ENCODE results near the gene ITPRIP. TPM values are rescaled to one million over a fixed set of nuclear protein-coding genes. Genes with fewer than 3 reads are reported as not detected.
A peak's percentile ranks its signal among the peaks of the same experiment; 100 is the strongest.

Gene ITPRIP
- total RNA-seq, 1 experiment from 2014 or later: 24.8 TPM

DNA sequence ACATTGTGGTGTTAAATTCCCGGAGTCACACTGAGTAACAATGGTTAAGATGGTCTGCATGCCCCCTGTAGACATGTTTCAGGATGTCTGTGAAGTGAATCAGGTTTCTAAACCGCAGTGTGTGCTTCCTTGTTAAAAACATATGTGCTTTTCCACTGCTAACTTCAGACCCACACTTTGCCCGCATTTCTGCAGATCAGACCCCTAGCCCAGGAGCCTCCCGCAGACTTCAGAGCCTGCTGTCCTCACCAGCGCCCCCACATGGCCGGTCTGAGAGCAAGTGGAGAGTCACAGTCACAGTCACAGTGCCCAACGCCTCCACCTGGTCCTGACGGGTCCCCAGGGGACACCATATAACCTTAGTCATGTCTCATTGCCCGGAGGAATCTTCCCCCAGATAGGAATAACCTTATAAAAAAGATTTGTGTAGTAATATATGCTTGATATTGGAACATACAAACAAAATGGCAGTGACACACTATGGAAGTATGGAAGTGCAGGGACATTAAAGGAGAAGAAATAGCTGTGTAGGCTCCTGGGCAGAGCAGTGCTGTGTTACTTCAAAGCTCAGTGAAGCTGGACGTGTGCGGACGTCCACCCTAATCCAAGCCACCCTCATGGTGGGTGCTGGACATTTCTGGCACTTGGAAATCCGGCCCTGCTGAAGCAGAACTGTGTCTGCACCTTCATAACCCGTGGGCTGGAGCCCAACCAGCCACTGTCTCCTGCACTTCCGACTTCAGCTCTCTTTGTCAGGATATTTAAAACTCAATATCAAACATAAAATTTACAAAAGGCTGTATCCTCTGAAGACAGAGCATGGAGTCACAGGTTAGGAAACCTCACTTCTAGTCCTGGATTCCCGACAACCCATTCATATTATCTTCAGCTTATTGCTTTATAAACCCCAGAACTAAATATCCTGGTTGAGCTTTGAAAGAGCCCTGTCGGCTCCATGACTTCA is 40.3 kb downstream of the ITPRIP start:
- CTCF ChIA-PET: interaction anchor here (1.9 kb wide), 1 partner anchor 56 kb away, joined by 5 read pairs; the partner anchor contains the start of gene CFAP58
- H3K36me3 ChIP-seq (ENCODE audit: insufficient read depth, low read length, poor library complexity, severe bottlenecking): no peaks in the 10 kb centered on the region
- no peaks in the 10 kb centered on the region for H3K9me3 ChIP-seq (ENCODE audit: low read depth, low read length, poor library complexity, severe bottlenecking)
- peaks cover 4% of the 10 kb centered on the region for H3K27me3 ChIP-seq (replicated peaks; ENCODE audit: insufficient read depth, low read depth, low read length, poor library complexity)
- no TSS peak for BruUV-seq (replicated peaks)
- H3K4me3 ChIP-seq (ENCODE audit: low read depth, low read length, poor library complexity, severe bottlenecking): no peak overlapping the region
- H3K27ac ChIP-seq (ENCODE audit: low read depth, low read length, poor library complexity, severe bottlenecking): no peak overlapping the region
- TF ChIP-seq, protein P1, sequence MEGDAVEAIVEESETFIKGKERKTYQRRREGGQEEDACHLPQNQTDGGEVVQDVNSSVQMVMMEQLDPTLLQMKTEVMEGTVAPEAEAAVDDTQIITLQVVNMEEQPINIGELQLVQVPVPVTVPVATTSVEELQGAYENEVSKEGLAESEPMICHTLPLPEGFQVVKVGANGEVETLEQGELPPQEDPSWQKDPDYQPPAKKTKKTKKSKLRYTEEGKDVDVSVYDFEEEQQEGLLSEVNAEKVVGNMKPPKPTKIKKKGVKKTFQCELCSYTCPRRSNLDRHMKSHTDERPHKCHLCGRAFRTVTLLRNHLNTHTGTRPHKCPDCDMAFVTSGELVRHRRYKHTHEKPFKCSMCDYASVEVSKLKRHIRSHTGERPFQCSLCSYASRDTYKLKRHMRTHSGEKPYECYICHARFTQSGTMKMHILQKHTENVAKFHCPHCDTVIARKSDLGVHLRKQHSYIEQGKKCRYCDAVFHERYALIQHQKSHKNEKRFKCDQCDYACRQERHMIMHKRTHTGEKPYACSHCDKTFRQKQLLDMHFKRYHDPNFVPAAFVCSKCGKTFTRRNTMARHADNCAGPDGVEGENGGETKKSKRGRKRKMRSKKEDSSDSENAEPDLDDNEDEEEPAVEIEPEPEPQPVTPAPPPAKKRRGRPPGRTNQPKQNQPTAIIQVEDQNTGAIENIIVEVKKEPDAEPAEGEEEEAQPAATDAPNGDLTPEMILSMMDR (conservative IDR thresholded peaks at IDR 0.05; ENCODE audit: low read depth, low read length): peak; percentile 74
- TF ChIP-seq EZH2 (IDR thresholded peaks at IDR 0.05; ENCODE audit: borderline replicate concordance, low read depth, low read length, poor library complexity, severe bottlenecking): no peak
- POLR2A ChIA-PET (ENCODE audit: low non-redundant PET): no interaction called here
- H3K4me1 ChIP-seq (ENCODE audit: insufficient read depth, low read length, poor library complexity, severe bottlenecking): no peaks in the 10 kb centered on the region
- intact Hi-C loops (cut with micrococcal nuclease; ENCODE audit: unreplicated experiment): no loop called here
- peak; percentile 60 for DNase-seq (ENCODE audit: low spot score)

DNA sequence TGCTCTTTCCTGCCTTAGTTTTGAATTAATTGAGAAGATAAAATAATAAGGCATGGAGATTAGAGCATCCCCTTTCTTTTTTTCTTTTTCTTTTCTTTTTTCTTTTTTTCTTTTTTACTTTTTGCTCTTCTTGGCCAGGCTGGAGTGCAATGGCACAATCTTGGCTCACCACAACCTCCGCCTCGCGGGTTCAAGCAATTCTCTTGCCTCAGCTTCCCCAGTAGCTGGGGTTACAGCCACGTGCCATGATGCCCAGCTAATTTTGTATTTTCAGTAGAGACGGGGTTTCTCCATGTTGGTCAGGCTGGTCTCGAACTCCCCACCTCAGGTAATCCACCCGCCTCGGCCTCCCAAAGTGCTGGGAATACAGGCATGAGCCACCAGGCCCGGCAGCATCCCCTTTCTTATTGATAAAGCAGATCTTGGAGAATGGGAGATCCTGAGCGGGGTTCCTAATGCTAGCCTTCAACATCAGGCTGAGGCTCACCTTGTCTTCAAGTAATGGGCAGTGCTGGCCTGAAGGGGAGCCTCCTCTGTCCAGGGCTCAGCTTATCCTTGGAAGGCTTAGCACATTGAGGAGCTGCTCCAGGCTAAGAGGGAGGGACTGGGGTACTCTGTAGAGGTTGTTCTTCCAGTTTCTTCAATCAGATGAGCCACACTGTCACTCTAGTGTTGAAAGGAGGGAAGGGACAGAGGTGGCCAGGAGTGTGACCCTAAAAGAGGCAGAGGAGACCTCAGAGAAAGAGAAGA is 41.4 kb downstream of the ITPRIP start:
- H3K4me3 ChIP-seq (ENCODE audit: low read depth, low read length, poor library complexity, severe bottlenecking): no peak overlapping the region
- DNase-seq (ENCODE audit: low spot score): no peak
- CTCF ChIA-PET: interaction anchor here (0.7 kb wide), 1 partner anchor 459 kb away, joined by 6 read pairs; no protein-coding TSS in a partner anchor
- H3K4me1 ChIP-seq (ENCODE audit: insufficient read depth, low read length, poor library complexity, severe bottlenecking): no peaks in the 10 kb centered on the region
- H3K36me3 ChIP-seq (ENCODE audit: insufficient read depth, low read length, poor library complexity, severe bottlenecking): no peaks in the 10 kb centered on the region
- no peaks in the 10 kb centered on the region for H3K9me3 ChIP-seq (ENCODE audit: low read depth, low read length, poor library complexity, severe bottlenecking)
- BruUV-seq (replicated peaks): no TSS peak
- POLR2A ChIA-PET (ENCODE audit: low non-redundant PET): no interaction called here
- H3K27ac ChIP-seq (ENCODE audit: low read depth, low read length, poor library complexity, severe bottlenecking): no peak overlapping the region
- peaks cover 4% of the 10 kb centered on the region for H3K27me3 ChIP-seq (replicated peaks; ENCODE audit: insufficient read depth, low read depth, low read length, poor library complexity)
- intact Hi-C loops (cut with micrococcal nuclease; ENCODE audit: unreplicated experiment): no loop called here
- TF ChIP-seq, protein P1 (conservative IDR thresholded peaks at IDR 0.05; ENCODE audit: low read depth, low read length): no peak
- no peak for TF ChIP-seq EZH2 (IDR thresholded peaks at IDR 0.05; ENCODE audit: borderline replicate concordance, low read depth, low read length, poor library complexity, severe bottlenecking)

DNA sequence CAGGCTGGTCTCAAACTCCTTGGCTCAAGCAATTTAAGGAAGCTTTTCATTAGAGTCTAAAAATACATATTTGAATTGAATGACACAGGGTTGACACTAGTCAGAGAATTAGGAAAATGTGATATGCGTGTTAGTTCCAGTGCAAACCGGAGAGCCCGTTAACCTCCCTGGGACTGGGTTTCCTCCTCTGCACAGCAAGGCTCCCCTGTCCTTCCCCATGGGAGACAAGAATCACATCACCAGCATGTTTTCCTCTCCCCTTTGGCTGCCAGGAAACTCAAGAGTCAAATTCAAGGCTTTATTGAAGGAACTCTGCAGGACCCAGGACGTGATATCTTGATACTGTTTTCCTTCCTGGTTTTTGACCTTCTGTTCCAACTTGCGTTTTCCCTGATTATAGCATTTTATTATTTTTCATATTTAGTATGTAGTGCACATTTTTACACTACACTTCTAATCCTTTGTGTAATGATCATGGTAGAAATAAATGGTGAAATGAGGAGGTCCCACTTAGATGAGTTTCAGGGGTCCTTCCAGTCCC is 44.4 kb downstream of the ITPRIP start:
- intact Hi-C loops (cut with micrococcal nuclease; ENCODE audit: unreplicated experiment): no loop called here
- no peaks in the 10 kb centered on the region for H3K9me3 ChIP-seq (ENCODE audit: low read depth, low read length, poor library complexity, severe bottlenecking)
- H3K27ac ChIP-seq (ENCODE audit: low read depth, low read length, poor library complexity, severe bottlenecking): no peak overlapping the region
- H3K27me3 ChIP-seq (replicated peaks; ENCODE audit: insufficient read depth, low read depth, low read length, poor library complexity): peaks cover 25% of the 10 kb centered on the region
- POLR2A ChIA-PET (ENCODE audit: low non-redundant PET): no interaction called here
- CTCF ChIA-PET: interaction anchor here (1.1 kb wide), 1 partner anchor 10 kb away, joined by 3 read pairs; no protein-coding TSS in a partner anchor
- no TSS peak for BruUV-seq (replicated peaks)
- H3K36me3 ChIP-seq (ENCODE audit: insufficient read depth, low read length, poor library complexity, severe bottlenecking): no peaks in the 10 kb centered on the region
- H3K4me3 ChIP-seq (ENCODE audit: low read depth, low read length, poor library complexity, severe bottlenecking): no peak overlapping the region
- TF ChIP-seq EZH2 (IDR thresholded peaks at IDR 0.05; ENCODE audit: borderline replicate concordance, low read depth, low read length, poor library complexity, severe bottlenecking): no peak
- TF ChIP-seq, protein P1 (conservative IDR thresholded peaks at IDR 0.05; ENCODE audit: low read depth, low read length): no peak
- no peak for DNase-seq (ENCODE audit: low spot score)
- no peaks in the 10 kb centered on the region for H3K4me1 ChIP-seq (ENCODE audit: insufficient read depth, low read length, poor library complexity, severe bottlenecking)
